OCI-LY7 (cell line): ENCODE data around the gene MUC21.

Source experiments
- EZH2phosphoT487 ChIP-seq: fragments of 200-600 bp; sonication (generic); IDR thresholded peaks from 2 replicates; pipeline ENCODE4 v1.6.1; 2018; ENCODE audit warnings: low read depth, borderline replicate concordance, mild to moderate bottlenecking, mixed run types, antibody characterized with exemption, low read length, moderate library complexity, mixed read lengths
- TF ChIP-seq, protein P1 (sequence below): fragments of 200-600 bp; sonication (generic); conservative IDR thresholded peaks from 2 replicates; pipeline ENCODE4 v1.5.1; 2014; ENCODE audit warnings: mild to moderate bottlenecking, antibody characterized with exemption, low read length, moderate library complexity, mixed read lengths

- TF ChIP-seq, protein P1, sequence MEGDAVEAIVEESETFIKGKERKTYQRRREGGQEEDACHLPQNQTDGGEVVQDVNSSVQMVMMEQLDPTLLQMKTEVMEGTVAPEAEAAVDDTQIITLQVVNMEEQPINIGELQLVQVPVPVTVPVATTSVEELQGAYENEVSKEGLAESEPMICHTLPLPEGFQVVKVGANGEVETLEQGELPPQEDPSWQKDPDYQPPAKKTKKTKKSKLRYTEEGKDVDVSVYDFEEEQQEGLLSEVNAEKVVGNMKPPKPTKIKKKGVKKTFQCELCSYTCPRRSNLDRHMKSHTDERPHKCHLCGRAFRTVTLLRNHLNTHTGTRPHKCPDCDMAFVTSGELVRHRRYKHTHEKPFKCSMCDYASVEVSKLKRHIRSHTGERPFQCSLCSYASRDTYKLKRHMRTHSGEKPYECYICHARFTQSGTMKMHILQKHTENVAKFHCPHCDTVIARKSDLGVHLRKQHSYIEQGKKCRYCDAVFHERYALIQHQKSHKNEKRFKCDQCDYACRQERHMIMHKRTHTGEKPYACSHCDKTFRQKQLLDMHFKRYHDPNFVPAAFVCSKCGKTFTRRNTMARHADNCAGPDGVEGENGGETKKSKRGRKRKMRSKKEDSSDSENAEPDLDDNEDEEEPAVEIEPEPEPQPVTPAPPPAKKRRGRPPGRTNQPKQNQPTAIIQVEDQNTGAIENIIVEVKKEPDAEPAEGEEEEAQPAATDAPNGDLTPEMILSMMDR: no peak
- TF ChIP-seq EZH2phosphoT487: no peak
Measured at GRCh38 chr6:31005249-31006020, 21.9 kb downstream of the MUC21 start.
